Globus pallidus (tissue), 1 donor: ENCODE results near the gene KLHL6.
A peak's percentile ranks its signal among the peaks of the same experiment; 100 is the strongest.
"Not testable (repeated sequence)": the region's sequence is repeated elsewhere in the genome, so short reads cannot be mapped to it uniquely, and the experiment has no call there.

Experiments
- DNase-seq: peaks from one replicate; pipeline ENCODE4 v3.0.0-alpha.2; 2015; ENCODE audit warnings: low spot score

The KLHL6 gene

DNA sequence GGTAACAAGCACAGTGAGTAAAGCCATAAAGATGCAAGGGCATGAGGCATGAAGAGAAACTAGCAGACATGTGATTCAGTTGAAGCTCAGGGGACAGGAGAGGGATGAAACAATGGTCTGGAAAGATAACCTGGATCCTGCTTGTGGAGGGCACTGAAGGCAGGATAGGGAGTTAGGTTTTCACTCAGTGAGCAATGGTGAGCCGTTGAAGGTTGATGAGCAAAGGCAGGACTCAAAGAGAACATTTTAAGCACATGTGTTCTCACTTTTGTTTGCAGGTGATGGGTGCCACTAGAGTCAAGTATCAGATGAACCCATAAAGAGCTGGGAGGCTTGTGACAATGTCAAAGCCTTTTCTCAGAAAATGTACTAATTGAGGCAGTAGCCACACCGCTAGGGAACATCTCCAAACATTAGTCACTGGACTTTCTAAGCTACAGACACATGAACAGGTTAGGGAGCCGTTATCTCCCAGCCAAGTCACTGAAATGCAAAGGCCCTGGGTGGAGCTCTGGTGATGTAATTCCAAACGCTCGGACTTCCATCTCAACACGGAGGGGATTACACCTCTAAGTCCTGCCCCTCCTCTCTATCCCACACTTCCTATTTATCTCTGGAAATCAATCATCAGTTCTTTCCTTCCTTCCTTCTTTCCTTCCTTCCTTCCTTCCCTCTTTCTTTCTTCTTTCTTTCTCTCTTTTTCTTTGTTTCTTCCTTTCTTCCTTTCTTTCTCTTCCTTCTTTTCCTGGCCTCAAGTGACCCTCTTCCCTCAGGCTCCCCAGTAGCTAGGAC lies 22.7 kb downstream of the KLHL6 start:
- DNase-seq = no peak

DNA sequence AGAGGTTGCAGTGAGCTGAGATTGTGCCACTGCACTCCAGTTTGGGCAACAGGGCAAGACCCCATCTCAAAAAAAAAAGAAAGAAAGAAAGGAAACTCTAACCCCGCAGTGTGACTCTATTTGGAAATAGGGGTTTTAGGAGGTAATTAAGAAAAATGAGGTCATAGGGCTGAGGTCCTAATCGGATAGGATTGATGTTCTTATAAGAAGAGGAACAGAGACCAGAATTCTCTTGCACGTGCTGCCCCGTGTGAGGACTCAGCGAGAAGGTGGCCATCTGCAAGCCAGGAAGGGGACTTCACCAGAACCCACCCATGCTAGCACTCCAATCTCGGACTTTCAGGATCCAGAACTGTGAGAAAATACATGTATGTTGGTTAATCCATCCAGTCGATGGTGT lies 25.8 kb downstream of the KLHL6 start:
- no peak for DNase-seq

DNA sequence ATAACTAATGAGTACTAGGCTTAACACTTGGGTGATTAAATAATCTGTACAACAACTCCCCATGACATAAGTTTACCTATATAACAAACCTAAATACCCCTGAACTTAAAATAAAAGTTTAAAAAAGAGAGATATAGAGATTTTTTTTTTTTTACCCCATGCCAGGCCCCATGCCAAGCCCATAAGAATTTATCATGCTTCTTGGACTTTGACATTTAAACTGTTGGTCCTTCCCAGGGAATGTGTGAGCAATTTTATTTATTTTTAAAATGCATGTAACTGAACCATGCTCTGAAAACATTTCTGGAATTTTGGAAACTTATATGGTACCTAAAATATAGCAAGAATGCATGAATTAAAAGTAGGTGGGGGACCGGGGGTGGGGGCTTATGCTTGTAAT lies 26.3 kb downstream of the KLHL6 start:
- DNase-seq = no peak

DNA sequence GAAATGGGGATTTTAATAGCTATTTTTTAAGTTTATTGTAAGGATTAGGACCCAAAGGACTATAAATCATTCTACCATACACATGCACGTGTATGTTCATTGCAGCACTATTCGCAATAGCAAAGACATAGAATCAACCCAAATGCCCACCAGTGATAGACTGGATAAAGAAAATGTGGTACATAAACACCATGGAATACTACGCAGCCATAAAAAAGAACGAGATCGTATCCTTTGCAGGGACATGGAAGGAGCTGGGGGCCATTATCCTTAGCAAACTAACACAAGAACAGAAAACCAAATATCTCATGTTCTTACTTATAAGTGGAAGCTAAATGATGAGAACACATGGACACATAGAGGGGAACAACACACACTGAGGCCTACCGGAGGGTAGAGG lies 26.7 kb downstream of the KLHL6 start:
- DNase-seq = not testable (repeated sequence)

DNA sequence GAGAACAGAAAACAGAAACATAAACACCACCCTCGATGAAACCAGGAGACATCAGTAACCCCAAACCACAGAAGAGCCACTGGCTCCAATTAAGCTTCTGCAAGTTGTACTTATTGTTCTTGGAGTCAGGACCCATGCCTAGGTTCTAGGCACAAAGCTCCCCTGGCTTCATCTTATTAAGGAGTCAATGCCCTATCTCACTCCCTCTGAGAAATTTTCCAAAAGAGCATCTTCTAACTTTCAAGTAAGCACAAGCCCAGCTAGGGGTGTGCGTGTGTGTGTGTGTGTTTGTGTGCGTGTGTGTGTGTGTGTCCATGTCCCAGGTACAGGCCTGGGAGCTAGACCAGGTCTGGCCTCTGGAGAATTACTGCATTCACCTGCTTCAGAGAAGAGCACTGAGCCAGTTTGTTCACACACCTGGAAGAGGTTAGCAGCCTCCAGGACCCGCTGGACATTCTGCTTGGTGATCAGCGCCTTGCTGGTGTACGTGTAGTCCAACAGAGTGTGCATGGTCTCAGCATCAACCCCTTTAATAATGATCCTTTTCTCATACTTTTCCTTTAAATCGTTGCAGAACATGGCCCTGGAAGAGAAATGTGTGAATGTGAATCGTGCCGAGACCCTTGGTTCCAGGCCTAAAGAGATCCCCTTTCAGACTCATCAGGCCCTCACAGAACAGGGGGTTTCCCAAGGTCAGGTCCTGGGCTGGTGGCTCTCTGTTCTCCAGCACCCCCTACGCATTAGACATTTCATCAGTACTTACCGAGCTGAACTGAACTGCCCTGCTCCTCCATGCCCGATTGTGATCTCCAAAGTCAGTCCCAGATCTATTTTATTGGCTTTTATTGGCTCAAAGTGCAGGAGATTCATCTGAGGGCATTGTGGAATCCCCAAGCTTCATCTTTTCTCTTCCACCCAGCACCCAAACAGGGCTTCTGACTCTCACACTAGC lies 27.8 kb downstream of the KLHL6 start:
- no peak for DNase-seq

DNA sequence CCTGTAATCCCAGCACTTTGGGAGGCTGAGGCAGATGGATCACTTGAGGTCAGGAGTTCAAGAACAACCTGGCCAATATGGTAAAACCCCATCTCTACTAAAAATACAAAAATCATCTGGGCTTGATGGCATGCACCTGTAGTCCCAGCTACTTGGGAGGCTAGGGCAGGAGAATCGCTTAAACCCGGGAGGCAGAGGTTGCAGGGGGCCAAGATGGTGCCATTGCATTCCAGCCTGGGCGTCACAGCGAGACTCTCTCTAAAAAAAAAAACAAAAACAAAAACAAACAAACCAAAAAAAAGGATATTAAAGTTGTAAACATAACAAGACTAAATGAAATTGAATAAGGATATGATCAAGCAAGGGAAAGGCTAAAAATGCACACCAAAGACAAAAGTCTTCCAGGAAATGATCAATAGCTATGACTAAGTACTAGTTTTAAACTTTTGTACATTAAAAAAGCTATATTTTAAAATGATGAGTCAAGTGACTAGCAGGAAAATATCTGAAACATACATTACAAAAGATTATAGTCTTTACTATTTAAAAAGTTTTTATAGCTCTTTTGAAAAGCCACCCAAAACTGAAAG lies 28.6 kb downstream of the KLHL6 start:
- DNase-seq = no peak

DNA sequence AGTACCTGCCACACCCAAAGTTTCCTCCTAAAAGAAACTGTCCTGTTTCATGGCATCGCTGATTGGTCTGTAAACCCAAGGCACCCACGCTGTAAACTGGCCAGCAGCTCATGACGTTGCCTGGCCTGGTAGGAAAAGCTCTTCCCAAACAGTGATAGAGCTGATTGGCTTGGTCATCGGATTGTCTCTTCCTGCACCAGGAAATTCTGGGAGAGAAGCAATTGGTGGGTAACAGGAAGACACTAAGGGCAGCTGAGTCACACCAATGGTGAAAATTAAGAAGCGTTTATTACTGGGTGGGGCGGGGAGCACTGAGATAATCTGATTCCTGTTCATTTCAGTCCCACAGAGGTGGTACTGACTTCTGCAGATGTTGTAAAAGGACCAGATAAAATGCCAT lies 31.0 kb downstream of the KLHL6 start:
- DNase-seq = no peak

DNA sequence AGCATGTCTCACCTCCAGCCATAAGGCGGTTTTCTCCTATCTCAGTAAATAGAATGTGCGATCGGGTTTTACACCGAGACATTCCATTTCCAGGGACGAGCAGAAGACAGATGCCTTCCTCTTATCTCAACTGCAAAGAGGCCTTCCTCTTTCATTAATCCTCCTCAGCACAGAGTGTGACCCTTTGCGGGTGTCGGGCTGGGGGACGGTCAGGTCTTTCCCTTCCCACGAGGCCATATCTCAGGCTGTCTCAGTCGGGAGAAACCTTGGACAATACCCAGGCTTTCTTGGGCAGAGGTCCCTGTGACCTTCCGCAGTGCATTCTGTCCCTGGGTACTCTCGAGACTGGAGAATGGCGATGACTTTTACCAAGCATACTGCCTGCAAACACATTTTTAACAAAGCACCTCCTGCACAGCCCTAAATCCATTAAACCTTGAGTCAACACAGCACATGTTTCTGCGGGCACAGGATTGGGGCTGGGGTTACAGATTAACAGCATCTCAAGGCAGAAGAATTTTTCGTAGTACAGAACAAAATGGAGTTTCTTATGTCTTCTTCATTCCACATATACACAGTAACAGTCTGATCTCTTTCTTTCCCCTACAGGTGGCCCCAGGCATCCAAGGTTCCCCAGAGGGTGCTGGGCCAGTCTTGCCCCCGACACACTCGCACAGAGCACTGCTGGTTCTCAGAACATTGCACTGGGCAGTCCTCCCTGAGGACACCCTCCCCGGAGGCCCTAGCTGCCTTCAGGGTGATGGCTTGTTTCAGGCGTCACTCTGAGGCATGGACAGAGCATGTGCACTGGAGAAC lies 34.6 kb downstream of the KLHL6 start:
- not testable (repeated sequence) for DNase-seq

DNA sequence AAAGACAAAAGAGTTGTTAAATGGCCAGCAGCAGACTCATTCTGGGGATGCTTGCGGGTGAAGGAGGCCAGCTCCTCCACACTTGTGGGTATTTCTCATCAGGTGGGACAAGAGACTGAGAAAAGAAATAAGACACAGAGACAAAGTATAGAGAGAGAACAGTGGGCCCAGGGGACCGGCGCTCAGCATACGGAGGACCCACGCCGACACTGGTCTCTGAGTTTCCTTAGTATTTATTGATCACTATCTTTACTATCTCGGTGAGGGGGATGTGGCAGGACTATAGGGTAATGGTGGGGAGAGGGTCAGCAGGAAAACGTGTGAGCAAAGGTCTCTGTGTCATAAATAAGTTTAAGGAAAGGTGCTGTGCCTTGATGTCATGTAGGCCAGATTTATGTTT lies 35.2 kb downstream of the KLHL6 start:
- DNase-seq = not testable (repeated sequence)

DNA sequence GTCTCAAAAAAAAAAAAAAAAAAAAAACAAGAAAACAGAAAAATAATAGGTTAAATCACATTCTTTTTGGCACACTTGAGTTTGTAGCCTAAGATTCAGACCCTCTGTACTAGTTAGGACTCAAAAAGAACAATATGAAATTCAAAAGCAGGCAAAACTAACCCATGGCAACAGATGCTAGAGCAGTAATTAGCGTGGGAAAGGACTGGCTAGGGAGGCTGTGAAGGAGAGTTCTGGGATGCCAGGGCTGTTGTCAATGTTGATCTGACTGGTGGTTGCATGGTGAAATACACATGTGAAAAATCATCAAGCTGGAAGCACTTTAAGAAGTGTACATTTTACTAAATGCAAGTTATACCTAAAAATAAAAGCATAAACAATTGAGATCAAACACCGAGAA lies 35.6 kb downstream of the KLHL6 start:
- DNase-seq = no peak

DNA sequence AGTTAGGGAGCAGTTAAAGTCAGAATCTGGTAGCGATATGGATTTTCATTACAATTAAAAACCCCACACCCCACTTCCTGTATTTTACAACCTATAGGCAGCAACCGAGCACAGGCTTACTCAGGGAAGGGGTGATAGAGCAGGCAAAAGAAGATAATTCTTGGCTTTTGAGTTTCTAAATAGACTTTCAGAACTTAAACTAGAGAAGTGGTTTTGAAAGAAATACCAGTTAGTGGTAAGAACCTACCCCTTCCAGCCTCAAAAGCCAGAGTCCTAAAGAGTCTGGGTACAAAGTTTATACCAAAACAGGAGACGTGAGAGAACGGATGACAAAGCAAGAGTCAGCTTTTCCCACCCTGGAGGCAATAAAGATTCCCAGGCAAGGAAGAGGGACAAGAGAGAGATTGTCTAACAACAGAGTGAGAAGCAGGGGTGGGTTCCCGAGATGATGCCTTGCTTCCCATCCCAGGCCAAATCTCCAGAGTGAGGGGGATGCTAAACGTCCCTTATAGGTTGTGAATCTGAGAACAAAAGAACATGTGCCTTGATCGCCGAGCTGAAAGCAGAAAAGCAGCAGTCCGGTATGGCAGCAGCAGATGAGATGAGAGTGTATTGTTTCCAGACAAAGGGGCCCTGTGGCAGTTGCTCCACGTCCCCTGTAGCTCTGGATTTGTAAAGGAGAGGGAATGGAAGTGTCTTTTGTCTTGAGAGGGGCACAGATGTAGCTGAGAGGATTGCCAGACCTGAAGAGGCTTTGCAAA lies 36.8 kb downstream of the KLHL6 start:
- DNase-seq = peak; percentile 50

DNA sequence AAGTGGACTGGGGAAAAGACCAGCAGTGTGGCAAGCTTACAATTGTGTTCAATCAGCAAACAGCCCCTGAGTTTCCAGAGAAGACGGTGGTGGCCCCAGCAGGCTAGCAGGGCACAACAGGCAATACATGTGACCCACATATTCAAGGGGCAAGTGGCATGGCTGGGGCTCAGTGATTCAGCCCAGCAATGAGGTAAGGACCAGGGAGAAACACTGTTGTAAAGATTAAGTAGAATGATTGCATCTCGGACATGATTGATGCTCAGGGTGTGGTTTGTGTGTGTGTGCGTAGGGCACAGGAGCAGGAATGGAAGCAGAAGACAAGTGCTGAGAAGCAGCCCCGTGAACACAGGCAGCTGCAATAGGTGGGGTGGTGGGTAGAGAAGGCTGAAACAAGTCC lies 37.9 kb downstream of the KLHL6 start:
- no peak for DNase-seq

DNA sequence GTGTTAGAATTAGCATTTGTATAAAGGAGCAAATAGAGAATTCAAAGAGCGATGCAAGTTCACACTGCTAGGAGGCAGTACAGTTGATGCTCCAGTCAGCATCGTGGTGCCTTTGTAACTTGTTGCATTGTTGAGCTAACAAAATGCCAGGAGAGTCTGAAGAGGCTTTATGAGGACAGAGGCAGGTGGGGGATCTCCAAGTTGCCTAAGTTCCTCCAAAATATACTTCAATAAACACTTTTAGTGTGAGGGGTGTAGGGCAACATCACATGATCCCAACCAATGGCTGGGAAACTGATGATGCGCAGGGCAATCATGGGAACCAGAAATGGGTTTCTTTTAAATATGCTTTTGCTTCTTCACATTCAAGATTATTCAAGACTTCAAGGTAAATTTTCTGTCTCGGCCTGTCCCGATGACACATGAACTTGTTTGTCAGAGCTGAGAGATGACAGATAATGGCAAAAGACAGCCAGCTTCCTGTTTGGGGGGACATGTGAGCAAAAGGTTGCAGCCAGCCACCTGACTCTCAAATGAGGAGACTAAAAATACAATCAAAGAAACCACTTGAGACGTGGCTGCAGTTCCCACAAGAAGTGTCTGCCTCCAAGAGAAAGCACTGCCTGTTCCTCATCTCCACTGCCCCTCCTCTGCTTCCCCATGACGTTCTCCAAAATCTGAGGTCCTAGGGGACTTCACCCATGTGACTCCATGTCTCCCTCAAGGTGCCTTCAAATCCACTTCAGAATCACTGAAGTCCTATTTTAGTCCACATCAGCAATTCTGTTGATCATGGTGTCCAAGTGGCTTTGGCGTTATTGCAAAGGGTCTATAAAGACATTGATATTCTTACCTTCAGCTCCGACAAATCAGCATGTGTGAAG lies 39.3 kb downstream of the KLHL6 start:
- no peak for DNase-seq

DNA sequence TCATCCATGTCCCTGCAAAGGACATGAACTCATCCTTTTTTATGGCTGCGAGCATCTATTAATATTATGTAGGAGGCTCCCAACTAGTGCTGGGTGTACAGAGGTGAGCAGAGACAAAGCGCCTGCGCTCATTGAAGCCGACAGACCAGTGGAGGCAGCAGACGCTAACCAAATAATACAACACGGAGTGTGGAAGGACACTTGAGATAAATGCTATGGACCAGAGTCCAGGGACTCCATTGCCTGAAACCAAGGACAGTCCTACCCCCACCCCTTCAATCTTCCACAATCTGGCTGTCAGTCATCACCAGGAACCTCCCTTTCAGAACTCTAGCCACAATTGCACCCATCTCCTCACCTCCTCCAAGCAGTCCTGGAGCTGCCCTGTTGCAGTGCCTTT lies 41.5 kb downstream of the KLHL6 start:
- no peak for DNase-seq

DNA sequence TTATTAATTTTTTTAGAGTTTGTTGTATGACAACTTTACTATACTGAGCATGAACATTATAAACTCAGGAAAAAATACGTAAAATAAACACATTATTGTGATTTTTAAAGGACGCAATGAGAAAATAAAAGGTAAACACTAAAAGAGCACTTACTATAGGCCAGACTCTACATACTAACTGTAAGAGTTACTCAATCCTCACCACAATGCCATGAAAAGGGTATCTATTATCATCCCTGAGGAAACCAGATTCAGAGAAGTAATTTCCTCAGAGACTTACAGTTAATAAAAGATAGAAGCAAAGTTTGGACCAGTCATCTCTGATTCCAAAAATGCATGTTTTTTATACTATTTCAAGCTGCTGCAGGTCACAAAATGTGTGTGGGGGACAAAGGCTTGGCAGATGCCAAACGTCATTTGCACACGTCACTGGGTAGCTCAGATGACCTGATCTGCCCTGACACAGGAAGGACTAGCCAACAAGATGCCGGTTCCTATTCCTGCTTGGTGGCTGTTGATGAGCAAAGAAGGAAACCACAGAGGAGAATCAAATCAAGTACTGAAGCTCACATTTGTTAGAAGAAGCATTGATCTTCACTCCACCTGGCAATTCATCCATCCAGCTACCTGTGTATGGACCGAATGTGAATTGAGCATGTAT lies 42.3 kb downstream of the KLHL6 start:
- no peak for DNase-seq

DNA sequence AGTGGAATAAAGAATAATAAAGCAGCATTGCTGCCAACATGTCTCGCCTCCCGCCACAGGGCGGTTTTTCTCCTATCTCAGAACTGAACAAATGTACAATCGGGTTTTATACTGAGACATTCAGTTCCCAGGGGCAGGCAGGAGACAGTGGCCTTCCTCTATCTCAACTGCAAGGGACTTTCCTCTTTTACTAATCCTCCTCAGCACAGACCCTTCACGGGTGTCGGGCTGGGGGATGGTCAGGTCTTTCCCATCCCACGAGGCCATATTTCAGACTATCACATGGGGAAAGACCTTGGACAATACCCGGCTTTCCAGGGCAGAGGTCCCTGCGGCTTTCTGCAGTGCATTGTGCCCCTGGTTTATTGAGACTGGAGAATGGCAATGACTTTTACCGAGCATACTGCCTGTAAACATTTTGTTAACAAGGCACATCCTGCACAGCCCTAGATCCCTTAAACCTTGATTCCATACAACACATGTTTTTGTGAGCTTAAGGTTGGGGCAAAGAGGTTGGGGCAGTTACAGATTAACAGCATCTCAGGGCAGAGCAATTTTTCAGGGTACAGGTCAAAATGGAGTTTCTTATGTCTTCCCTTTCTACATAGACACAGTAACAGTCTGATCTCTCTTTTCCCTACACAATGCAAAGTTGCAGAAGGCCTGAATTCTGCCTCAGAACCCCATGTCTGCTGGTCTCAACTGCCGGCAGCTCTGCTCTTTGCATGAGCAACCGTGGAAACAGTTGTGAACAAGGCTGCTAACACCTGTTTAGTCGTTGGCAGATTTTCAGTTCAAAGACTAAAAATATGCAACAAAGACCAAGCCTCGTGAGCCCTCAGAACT lies 44.0 kb downstream of the KLHL6 start:
- not testable (repeated sequence) for DNase-seq

DNA sequence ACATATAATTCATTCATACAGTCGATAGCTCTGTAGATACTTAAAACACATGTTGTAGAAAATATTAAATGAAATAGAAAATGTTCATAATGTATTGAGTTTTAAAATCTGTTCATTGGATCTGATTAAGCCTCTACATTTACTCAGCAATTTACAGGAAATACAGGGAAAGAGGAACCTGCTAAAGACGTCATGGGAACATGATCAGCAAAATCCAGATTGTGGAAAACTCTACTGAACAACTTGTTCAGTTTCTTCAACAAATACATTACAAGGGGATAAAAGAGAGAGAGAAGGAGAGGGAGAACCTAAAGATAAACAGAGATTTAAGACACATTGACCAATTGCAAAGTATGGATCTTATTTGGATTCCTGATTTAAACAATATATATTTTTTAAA lies 46.7 kb downstream of the KLHL6 start:
- DNase-seq = no peak

DNA sequence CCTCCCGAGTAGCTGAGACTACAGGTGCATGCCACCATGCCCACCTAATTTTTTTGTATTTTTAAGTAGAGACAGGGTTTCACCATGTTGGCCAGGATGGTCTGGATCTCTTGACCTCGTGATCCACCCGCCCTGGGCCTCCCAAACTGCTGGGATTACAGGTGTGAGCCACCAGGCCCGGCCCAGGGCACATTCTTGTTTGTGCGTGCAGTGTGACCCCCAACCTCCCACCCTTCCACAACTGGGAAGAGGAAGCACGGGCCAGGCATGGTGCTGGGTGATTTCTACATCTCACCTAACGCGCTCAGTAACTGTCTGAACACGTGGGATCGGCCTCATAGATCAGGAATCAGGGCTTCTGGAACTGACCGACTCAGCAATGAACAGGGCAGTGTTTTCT lies 48.0 kb downstream of the KLHL6 start:
- DNase-seq = no peak
